Right ventricle myocardium inferior (tissue), 1 donor: ENCODE data around the gene DCPS. TPM values are rescaled to one million over a fixed set of nuclear protein-coding genes. Genes with fewer than 3 reads are reported as not detected.
"Not testable (repeated sequence)": the region's sequence is repeated elsewhere in the genome, so short reads cannot be mapped to it uniquely, and the experiment has no call there.

Experiments
- ATAC-seq: fragments of 200-7000 bp; cut with Tn5 transposase; one replicate; pipeline ENCODE4 v1.9.1; 2020; ENCODE audit warnings: mild to moderate bottlenecking, moderate library complexity
- DNase-seq: peaks from one replicate; pipeline ENCODE4 v3.0.0; 2021; ENCODE audit errors: missing footprints
- intact Hi-C: fragments of 100-400 bp; cut with DNase I; formaldehyde crosslinking; loops from one replicate; pipeline ENCODE4 v1.11.0; 2022
- total RNA-seq: library from RNA; stranded (reverse); fragmentation: NEBNext Ultra II Directional; extraction: Animal tissue kit (Norgen Biotek cat#: 25700); gene quantifications from one replicate; pipeline ENCODE4 v1.2.1, GENCODE V29; 2021
- donor health status: DM: no; HTN: yes; CAD: no; lungs with severe emphysema.

DCPS gene
- total RNA-seq, 1 donor from 2014 or later, result 10.8 TPM

DNA sequence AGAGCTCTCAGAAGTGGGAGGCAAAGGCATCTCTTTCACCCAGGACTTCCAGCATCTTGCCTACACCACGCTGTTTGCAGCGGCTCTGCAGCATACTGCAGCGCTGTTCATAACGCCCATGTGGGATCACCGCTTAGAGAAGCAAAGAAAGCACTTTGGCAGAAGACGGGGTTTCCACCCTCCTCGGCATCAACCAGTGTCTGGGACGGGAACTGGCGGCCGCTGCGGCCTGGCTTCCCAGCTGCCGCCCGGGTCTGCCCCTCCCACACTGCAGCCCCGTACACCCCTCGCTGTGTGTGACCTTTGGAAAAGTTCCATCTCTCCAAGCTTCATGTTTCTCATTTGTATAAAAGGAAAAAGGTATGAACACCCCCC is 21.5 kb upstream of the DCPS start:
- DNase-seq (peak; percentile 80), ATAC-seq (peak; percentile 84)
- intact Hi-C loops, result no loop called here

DNA sequence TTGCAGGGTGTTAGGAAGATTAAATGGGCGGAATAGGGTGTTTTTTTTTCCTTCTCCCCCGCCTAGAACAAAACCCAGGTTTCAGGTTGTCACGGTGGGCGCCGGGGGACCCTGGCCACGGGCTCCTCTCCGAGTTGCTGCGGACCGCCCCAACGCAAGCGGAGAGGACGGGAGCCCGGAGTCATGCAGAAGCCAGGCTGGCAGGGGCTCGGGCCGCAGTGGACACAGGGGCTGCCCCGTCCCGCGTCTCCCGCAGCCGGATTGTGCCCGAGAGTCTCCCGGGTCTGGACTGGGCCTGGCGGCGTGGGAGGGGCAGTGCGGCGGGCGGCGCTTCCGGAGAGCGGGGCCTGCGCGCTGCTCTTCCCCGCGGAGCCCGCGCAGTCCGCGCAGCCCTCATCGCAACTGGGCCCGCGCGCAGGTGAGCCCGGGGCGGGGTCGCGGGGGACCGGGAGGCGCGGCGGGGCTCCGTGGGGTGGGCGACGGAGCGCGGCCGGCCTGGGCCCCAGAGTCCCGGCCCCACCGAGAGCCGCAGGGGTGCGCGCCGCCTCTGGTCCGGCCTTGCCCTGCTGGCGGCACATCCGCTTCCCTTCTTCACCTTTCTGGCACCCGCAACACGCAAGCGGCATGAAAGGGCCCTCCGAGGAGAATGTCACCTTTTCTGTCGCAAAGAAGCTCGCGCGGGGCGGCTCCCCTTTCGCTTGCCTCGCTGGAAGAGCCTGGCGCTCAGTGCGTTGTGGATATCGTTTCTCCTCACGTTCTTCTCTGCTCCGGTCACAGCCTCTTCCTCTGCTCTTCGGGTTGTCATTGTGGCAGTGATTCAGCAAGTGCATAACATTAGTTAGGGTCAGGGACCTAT is 20.9 kb upstream of the DCPS start, which contains the start of gene TIRAP:
TIRAP (plus strand) TSS at position 358 of the 856 bp plus-strand sequence. CDS start 7,802 bp downstream, outside the sequence.
- peak; percentile 91 for DNase-seq
- intact Hi-C loops, result no loop called here
- peak; percentile 94 for ATAC-seq

DNA sequence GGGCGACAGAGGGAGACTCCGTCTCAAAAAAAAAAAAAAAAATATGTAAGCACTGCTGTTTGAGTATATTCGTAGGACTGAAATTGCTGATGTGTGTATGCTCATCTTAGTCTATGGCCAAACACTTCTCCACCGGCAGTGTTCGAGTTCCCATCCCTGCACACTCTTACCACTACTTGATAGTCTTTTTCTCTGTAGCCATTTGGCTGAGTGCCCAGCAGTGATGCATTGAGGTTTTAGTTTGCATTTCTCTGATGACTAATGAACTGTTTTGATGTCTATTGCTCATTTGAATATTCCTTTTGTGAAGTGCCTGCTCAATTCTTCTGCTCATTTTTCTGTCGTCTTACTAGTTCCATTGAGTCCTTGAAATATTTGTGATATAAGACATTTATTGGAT is 19.0 kb upstream of the DCPS start:
- ATAC-seq (no peak), DNase-seq (no peak)
- intact Hi-C loops, result no loop called here

DNA sequence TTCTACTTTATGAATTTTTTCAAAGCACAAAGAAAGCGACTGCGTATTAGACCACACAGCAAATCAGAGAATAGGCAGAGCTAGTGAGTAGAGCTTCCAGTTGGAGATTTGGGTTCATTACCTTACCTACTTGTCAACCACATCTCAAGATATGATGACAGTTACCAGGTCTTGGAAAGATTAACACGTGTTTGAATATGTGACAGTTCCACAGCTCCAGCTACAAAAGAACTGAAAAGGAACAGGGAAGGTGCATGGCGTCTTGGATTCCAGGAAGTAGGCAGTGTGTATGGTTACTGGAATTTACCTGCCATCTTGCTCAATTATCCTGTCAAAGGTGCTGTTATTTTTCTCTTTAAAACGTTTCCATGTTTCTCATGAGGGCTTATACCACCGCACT is 15.6 kb upstream of the DCPS start:
- intact Hi-C loops, result no loop called here
- no peak for ATAC-seq
- DNase-seq, result no peak

DNA sequence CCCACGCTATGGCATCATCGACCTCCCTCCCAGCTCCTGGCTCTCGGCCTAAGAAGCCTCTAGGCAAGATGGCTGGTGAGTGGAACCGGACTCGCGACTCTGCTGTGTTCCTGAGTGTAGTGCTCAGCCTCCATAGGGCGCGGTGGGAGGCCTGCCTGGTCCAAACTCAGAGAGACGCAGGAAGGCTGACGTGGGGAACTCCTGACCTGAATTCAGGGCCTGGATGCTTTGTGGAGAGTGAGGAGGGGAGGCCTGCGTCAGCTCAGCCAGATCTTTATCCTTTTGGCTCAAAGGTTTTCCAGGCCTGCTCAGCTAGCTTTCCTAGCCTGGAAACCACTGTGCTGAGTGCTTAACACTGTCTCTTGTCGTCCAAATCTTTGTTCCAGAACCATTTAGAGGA is 13.0 kb upstream of the DCPS start:
- no peak for DNase-seq
- intact Hi-C loops, result no loop called here
- no peak for ATAC-seq

DNA sequence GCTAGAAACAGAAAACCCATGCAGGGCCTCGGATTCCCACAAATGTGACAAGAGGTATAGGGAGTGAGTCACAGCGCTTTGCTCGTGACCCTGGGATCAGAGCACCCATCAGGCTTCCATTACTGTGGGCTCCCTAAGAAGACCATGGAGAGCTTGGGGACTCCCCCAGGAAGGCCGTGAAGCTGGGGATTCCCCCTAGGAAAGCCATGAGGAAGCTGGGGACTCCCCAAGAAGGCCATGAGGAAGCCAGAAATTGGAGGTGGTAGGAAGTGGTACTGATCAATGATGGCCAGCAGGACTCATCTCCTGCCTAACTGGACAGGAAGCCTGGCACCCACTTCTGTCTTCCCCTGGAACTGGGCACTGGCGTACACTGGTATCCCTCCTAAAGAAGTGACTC is 10.1 kb upstream of the DCPS start:
- intact Hi-C loops, result no loop called here

DNA sequence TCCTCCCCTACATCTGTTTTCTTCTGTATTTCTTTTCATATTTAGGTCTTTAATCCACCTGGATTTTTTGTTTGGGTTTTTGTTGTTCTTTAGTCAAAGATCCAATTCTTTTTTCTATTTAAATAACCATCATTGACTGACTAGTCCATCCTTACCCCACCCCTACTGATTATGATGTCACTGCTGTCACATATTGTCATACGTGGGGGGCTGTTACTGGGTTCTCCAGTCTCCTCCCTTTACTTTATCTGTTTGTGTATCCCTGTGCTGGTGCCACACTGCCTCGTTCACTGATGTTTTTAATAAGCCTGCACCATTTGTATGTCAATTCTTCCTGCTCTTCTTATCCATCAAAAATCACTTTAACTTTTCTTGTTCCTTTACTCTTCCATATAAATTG is 6.9 kb upstream of the DCPS start:
- ATAC-seq, result no peak
- intact Hi-C loops, result no loop called here
- no peak for DNase-seq

More for the DNA sequence above, 10.1 kb upstream of the DCPS start:
- DNase-seq (no peak), ATAC-seq (no peak)

DNA sequence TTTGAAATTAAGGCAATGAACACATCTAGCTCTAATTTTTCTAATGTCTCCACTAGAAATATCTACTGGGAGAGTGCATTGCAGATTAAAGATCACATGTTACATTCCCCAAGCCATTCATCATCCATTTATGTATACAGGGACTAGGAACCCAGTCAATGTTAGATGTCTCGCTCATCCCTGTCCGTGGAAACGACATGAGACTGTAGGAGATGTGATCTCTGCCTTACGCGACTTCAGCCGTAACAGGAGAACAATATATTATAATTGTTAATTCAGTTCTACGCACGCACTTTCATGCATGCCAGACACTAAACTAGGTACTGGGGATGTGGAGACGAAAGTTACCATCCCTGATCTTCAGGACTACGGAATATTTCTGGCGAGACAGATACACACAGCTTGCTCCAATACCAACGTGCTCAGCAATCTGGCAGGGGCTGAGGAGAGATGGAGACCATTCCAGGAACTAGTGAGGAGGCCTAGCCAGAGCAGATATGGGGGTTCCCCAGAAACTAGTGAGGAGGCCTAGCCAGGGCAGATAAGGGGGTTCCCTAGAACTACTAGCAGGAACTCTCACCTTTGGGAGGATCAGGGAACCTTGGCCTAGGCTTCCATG is 706 bp downstream of the DCPS start:
- DNase-seq (no peak), ATAC-seq (no peak)
- intact Hi-C loops, result loop anchor here (5.0 to 10.0 kb wide), 3 partner anchors 37 to 1040 kb away; partner anchors contain the start of genes FOXRED1 and SRPRA

DNA sequence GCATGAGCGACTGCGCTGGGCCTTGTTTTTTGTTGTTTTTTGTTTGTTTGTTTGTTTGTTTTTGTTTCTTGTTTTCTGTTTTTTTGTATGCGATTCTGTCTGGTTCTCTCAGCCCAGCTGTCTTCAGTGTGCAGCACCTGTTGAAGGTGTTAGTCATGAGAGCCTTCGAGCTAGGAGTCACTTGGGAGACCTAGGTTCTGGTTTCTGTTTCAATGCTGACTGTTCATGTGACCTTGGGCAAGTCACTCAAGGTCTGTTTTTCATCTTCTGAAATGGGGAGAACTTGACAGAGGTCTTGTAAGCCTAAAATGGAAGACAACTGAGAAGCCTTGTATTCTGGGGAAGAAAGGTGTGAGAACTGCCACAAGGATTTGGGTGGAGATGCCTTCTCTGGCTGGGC is 1.8 kb downstream of the DCPS start:
- intact Hi-C loops, result loop anchor here (5.0 to 10.0 kb wide), 2 partner anchors 687 to 1039 kb away; no protein-coding TSS in a partner anchor
- ATAC-seq (no peak), DNase-seq (no peak)

DNA sequence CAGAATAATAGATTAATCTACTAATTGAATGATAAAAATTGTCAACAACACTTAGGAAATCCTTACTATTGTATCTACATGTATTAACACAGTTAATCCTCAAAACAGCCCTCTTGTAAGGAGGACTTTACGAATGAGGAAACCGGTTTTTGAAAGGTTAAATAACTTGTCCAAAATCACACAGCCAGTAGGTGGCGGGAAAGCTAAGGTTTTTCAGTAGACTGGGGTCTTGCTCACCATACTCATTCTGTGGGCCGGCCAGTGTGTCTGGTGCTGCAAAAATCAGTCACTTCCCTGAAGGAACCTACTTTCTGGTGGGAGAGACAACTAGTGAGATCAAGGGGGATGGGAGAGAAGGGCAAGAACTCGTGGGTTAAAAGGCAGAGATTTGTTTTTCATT is 3.8 kb downstream of the DCPS start:
- intact Hi-C loops, result loop anchor here (5.0 to 10.0 kb wide), 2 partner anchors 685 to 1037 kb away; no protein-coding TSS in a partner anchor
- DNase-seq (no peak), ATAC-seq (no peak)

DNA sequence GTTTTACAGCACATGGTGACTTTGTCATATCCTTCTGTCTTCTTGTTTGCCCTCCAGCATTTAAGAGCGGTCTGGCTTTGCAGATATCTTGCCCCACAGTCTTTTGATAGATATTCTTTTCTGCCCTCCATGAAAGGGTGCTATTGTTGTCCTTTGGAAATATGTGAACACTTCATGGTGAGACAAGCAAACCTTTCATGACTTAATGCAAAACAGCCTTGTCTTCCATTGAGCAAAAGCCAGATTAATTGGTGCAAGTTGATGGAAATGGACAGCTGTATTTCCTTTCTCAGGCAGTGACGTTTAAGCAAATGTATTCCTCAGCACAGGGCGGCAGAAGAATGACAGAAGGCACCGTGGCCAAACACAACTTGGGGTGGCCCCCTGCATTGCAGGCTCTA is 4.4 kb downstream of the DCPS start:
- no peak for DNase-seq
- intact Hi-C loops, result loop anchor here (5.0 to 10.0 kb wide), 2 partner anchors 684 to 1037 kb away; no protein-coding TSS in a partner anchor
- no peak for ATAC-seq

DNA sequence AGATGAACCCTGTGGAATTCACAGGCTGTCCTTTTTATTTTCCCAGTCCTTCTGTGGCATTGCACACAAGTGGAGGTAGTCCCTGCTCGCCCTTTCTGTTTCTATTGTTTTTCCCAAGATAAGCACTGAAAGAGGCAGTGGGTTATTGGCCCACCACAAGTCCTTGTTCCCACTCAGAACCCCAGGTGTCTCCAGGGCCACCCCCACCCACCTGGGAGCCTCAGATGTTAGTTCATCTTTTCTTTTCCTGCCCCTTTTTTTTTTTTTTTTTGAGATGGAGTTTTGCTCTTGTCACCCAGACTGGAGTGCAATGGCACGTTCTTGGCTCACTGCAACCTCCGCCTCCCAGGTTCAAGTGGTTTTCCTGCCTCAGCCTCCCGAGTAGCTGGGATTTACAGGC is 4.9 kb downstream of the DCPS start:
- DNase-seq, ATAC-seq: not testable (repeated sequence)
- intact Hi-C loops, result loop anchor here (5.0 to 10.0 kb wide), 2 partner anchors 684 to 1036 kb away; no protein-coding TSS in a partner anchor

DNA sequence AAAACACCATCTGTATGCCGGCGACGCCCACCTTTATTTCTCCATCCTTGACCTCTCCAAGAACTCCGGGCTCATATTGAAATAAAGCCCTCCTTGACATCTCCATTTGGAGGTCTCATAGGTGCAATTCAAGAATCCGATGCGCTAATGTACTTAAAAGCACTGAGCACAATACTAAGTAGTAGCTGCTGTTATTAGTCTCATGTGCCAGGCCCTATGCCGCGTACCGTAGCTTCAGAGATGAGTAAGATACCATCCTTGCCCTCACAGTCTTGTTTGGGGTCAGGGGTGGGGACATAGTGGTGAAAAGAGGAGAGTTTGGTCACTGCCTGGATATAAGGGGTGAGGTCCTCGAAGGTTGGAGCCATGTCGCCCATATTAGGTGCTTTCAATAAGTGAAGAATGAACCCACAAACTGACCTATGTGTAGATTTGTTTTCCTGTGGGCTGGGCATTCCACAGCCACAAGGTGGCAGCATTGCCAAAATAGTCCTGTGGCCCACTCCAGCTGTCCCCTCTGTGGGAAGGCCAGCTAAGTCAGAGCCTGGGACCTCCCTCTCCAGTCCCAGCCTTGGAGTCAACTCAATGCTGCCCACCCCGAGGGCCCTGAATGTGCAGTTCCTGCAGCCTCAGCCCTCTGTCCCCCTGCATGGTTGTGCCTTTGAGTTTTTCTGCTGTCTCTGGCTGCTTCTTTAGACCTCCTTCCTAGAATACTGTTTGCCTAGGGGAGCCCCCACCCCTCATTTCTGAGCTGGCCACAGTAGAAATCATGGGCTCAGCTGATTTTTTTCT is 6.5 kb downstream of the DCPS start:
- peak; percentile 95 for ATAC-seq
- DNase-seq, result peak; percentile 82
- intact Hi-C loops, result loop anchor here (1.0 to 2.0 kb wide), 2 partner anchors 130 to 170 kb away; no protein-coding TSS in a partner anchor

DNA sequence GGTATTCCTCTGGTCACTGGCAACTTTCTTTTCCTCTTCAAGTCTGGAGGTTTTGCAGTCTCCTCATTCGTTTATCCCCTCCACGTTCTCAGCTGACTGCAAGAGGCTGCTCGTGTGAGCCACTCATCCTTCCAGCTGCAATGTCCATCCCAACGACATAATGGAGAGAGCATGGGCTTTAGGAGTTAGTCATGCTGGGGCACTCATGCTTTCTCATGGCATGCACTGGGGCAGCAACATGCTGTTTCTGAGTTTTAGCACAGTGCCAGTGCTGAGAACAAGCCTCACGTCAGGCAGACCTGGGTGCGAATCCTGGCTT is 7.1 kb downstream of the DCPS start:
- intact Hi-C loops, result loop anchor here (1.0 to 2.0 kb wide), 2 partner anchors 130 to 169 kb away; no protein-coding TSS in a partner anchor
- DNase-seq (no peak), ATAC-seq (peak; percentile 9)

DNA sequence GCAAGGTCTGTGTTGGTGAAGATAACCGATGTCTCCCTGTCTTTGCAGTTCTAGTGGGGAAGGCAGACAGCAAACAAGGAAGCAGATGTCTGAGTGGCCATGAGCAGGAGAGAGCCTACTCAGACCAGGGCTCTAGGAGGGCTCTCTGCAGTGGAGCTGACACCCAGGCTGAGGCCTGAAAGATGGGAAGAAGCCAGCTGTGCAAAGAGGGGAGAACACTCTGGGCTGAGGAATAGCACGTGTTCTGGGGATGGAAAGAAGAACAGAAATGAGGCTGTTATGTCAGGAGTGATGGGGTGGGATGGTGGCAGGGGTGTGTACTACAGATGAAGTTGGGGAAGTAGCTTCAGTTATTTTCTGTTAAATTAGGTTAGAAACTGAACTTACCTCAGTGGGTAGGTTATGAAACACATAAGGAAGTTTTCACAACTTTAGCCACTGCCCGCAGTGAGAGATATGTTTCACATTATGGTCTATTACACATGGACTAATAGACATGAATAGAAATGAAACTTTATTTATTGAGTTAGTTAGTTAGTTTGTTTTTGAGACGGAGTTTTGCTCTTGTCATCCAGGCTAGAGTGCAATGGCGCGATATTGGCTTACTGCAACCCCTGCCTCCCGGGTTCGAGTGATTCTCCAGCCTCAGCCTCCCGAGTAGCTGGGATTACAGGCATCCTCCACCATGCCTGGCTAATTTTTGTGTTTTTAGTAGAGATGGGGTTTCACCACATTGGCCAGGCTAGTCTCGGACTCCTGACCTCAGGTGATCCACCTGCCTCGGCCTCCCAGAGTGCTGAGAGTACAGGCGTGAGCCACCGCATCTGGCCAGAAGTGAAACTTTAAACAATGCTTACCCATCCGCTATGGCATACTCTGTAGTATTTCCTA is 7.8 kb downstream of the DCPS start:
- DNase-seq, result no peak
- intact Hi-C loops, result loop anchor here (2.0 kb wide), 1 partner anchor 129 kb away; no protein-coding TSS in a partner anchor
- ATAC-seq, result peak; percentile 8

DNA sequence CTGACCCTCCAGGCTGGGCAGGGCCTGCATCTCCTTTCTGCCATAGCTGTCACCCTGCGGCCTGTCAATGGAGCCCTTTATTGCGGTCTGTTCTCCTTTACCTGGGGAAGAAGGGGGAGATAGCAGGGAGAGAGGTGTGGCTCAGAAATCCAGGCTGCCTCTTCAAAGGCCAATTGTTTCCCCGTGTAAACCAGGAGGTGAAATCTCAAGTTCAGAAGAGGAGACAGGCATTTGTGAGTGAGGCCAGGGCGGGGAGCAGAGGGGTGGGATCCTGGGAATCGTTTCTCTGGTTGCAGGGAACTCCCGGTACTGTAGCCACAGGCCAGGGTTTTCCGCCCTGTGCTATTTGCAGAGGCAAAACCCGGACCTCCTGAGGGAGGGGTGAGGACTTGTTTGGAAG is 9.1 kb downstream of the DCPS start:
- ATAC-seq (no peak), DNase-seq (no peak)
- intact Hi-C loops, result no loop called here

DNA sequence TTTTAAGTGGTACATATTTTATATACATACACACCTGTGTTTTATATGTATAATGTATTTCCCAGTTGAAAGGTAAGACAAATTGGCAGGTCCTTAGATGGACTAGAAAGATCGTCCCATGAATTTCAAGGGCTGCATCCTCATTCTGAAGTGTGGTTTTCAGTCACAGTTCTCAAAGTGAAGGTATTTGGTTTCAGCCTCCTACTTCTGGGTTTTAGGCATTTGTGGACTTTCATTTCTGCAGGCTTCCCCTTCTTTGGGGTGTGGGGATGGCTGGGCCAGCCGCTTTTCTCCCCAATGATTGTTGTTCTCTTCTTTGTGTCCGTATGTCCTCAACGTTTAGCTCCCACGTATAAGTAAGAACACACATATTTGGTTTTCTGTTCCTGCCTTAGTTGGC is 10.0 kb downstream of the DCPS start:
- DNase-seq, result no peak
- no peak for ATAC-seq
- intact Hi-C loops, result no loop called here

DNA sequence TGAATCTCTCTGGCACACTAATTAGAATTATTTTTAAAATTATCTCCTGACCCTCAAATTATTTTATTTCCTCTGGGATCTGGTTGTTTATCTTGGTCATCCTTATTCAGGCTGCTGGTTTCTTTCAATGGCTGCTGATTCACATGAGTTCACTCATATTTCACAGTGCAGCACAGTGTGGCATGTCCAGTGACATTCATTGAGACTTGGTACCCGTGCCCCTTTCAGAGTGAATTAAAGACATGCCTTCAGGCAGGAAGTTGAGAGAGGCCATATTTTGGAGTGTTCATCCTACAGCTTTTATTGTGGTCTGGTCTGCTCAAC is 13.5 kb downstream of the DCPS start:
- DNase-seq, result no peak
- no peak for ATAC-seq
- intact Hi-C loops, result loop anchor here (5.0 kb wide), 3 partner anchors 40 to 100 kb away; partner anchors contain the start of gene ST3GAL4
